Activated T-cell treated with anti-CD3 and anti-CD28 coated beads for 4 hours (primary cell): Measurements from ENCODE around the gene OR6C76.
"Not testable (repeated sequence)": the region's sequence is repeated elsewhere in the genome, so short reads cannot be mapped to it uniquely, and the experiment has no call there.

Source experiments
- DNase-seq: peaks from one replicate; pipeline ENCODE4 v3.0.0-alpha.2; 2020

Gene OR6C76

GRCh38 chr12:55425954-55426353 lies at the start of gene OR6C76:
Gene OR6C76 (plus strand): TSS chr12:55426254. CDS start chr12:55426254, 0 bp downstream.
- no peak for DNase-seq

DNA sequence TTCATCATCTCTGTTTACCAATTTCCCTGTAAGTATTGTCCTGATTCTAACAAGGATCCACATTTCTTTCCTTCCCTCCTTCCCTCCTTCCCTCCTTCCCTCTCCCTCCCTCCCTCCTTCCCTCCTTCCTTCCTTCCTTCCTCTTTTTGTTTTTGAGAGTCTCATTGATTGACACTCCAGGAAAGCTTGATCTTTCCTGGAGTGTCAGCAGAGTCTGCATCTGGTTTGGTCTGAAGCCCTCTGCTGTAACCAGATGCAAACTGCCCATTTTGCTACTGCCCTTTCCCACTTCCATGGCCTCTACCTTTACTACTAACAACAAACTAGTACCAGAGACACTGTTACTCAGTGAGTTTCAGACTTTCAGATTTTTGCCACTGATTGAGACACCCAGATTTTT lies 40.2 kb upstream of the OR6C76 start:
- DNase-seq: no peak

DNA sequence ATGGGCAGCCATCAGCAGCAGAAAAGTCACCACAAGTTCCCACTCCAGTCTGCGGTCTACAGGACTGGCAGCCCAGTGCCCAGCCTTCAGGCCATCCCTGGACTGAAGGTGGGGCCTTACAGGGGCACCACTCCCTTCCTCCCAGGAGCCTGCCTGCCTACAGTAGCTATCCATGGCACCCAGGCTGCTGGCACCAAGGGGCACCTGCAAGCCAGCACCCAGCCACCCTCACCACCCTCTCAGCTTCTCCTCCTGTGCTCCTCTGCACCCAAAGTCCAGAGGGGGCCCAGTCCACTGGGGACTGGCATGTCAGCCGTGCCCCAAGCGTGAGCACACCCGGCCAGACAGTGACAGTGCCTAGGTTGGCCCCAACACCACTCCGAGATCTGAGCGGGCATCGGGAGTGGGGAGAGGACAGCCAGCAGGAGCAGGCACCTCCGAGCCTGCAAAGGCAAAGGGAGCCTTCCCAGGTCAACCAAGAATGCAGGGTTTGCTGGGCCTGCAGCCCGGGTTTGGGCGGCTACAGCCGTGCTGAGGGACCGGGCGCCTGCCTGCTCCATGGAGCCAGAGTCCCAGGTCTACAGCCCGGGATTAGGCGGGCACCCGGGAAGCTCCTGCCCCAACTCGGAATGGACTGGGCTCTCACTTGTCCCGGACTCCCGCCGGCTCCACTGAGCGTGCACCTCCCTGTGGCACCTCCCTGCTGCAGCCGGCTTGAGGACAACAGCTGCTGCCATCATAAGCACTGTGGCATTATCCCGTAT lies 33.8 kb upstream of the OR6C76 start:
- no peak for DNase-seq

- DNase-seq: no peak
Measured at GRCh38 chr12:55396326-55396725, 29.7 kb upstream of the OR6C76 start.

DNA sequence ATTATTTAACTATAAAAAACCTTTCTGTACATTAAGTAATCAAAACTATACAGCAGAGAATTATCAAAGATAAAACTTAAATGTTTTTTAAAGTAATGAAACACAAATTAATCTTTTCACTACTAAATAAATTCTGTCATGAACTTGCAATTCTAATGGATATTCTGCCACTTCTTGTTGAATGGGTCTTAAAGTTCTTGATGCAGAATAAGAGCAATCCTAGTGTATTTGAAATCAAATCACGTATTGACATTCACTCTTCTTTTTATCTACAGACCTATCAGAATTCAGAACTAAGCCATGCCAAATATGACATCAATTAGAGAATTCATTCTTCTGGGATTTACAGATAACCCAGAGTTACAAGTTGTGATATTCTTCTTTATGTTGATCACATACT lies 25.8 kb upstream of the OR6C76 start, which contains the start of gene OR6C65:
Gene OR6C65 (plus strand): TSS at position 301 of the 400 bp plus-strand sequence. CDS start 0 bp downstream, at position 301.
- no peak for DNase-seq

DNA sequence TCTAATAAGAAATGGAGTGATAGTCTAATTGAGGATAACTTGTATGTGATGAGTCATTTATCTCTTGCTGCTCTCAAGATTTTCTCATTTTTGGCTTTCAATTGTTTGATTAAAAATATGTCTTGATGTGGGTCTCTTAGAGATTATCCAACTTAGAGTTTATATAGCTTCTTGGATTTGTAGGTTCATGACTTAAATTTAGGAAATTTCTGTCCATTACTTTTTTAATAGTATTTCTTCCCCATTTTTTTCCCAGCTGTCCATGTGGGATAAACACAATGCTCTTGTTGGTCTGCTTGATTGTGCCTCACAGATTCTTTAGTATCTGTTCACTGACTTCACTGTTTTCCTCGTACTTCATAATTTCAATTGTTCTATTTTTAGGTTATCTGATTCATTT lies 18.2 kb upstream of the OR6C76 start:
- no peak for DNase-seq

GRCh38 chr12:55409133-55409532 lies 16.9 kb upstream of the OR6C76 start:
- DNase-seq: not testable (repeated sequence)

GRCh38 chr12:55412138-55412537 lies 13.9 kb upstream of the OR6C76 start:
- not testable (repeated sequence) for DNase-seq

GRCh38 chr12:55413498-55414388 lies 12.3 kb upstream of the OR6C76 start:
- not testable (repeated sequence) for DNase-seq

DNA sequence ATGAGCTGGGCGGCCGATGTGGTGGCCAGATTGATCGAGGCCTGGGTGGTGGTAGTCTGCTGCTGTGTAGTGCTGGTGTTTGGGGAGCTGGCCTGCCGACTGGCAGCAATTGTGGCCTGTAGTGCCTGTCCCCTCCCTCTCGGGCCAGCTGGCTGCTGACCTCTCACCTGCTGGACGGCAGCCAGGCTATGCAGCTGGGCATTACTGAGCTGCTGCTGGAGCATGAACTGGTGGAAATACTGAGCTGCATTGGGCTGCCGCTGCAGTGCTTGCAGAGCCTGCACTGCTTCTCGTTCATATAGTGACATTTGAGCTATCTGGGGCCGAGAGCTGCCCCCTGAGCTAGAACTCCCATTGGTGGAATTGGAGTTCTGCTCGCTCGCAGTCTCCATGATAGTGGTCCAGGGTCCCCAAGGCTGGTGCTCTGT lies 11.6 kb upstream of the OR6C76 start:
- DNase-seq: not testable (repeated sequence)

DNA sequence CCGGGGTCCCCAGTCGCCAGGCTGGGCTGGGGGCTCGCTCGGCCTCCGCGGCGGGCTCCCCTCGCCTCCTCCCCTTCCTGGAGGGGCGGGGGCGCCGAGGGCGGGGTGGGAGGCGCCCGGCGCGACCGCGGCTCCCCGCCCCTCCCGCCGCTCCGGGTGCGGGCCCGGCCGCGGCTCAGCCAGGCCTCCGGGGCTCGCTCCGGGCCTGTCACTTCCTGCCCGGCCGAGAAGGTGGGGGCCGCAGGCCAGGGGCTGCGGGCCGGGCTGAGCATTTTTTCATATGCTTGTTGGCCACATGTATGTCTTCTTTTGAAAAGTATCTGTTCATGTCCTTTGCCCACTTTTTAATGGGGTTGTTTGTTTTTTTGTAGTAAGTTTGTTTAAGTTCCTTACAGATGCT lies 11.2 kb upstream of the OR6C76 start:
- DNase-seq: not testable (repeated sequence)

GRCh38 chr12:55416961-55417360 lies 9.1 kb upstream of the OR6C76 start:
- no peak for DNase-seq

GRCh38 chr12:55420307-55420962 lies 5.6 kb upstream of the OR6C76 start:
- DNase-seq: no peak

GRCh38 chr12:55428331-55429243 lies 2.5 kb downstream of the OR6C76 start:
- DNase-seq: no peak

GRCh38 chr12:55441233-55441632 lies 15.2 kb downstream of the OR6C76 start:
- DNase-seq: not testable (repeated sequence)

DNA sequence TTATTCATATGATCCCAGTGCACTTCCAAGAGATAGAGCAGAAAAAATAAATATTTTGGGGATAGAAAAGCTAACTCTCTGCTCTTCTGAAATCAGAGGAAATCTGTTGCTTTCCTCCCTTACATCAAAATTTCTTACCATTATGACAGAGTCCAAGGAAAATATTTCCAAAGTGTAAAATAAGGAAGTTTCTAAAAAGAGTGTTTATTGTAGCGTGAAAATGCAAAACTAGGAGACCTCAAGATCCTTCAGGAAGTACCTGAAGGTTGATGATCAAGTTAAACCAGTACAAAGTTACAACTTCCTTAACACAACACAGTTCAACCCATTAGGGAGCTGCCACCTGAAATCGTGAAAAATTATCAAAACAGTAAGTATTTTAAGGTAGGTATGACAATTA lies 17.7 kb downstream of the OR6C76 start, which contains the start of gene OR6C2:
Gene OR6C2 (plus strand): TSS at position 301 of the 400 bp plus-strand sequence. CDS start 8,138 bp downstream, outside the sequence.
- no peak for DNase-seq

DNA sequence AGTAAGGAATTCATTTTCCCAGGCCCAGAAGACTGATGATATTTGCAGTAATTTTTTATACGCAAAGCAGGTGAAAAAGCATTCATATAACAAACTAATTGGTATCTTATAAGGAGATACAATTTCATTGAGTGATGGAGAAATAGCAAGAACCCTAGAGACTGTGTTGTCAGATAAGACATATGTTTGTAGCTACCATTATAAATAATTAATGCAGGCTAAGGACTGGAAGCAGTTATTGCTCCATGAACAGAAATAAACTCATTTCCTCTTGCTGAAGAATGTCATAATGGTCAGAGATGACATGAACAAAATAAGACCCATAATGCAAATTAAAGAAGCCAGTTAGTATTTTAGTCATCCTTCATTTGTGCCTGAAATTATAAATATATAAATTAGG lies 19.3 kb downstream of the OR6C76 start:
- DNase-seq: no peak

DNA sequence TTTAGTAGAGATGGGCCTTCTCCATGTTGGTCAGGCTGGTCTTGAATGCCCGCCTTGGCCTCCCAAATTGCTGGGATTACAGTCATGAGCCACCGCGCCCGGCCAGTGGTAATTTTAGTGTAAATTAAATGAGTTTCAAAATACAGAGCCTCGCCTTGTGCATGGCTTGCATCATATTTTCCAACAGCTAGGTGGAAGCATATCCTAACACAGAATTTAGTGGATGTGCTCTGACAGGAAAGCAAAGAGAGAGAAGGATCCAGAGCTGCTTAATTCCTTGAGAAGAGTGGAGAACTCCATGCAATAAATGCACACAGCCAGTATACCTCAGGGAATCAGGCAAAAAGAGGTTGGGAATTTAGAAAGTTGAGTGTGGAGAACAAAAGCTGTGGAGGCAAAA lies 20.3 kb downstream of the OR6C76 start:
- DNase-seq: no peak

DNA sequence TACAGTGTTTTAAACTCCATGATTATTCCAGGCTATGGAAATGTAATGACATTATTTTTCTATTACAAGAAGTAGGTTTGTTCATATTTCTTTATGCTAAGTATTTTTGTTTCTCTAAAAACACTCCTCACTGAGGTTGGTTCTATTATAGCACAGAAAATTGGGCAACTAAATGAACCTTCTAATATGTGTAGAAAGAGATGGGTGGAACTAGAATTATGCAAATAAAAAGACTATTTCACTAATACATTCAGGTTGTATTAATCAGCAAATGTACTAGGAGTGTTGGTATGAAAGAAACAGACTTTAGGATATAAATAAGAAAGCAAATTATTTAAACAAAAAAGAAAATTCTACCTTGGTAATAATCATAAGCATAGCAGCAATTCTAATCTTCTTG lies 22.8 kb downstream of the OR6C76 start:
- no peak for DNase-seq

- DNase-seq: not testable (repeated sequence)
Measured at GRCh38 chr12:55464926-55465325, 38.9 kb downstream of the OR6C76 start.

DNA sequence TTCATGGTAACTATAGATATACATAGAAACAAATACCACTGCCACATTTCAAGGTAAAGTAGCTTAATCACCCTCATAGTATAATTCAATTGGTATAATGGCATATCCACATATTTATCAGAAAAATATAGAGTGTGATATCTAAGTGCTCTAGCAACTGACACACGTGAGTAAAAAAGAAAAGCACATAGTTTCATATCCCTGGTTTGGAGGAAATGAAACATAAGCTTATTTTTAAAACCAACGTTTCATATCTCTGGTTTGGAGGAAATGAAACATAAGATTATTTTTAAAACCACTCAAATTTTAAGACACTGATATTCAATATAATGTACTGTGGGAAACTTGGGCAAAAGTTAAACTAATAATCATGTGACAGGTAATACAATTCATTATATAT lies 41.8 kb downstream of the OR6C76 start:
- no peak for DNase-seq

DNA sequence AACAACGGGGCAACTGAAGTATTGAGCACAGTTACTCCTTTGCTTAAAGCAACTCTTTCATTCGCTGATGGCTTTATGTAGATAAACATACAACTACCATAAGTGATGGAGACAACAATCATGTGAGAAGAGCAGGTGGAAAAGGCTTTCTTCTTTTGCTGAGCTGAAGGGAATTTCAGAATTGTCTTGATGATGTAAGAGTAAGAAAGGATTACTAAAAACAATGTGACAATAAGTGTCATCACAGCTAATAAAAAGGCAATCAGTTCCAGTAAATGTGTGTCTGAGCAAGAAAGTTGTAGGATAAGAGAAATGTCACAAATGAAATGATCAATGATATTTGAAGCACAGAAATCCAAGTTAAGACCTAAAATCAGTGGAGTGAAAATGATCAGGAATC lies 43.2 kb downstream of the OR6C76 start:
- DNase-seq: no peak
